Measurements from ENCODE around the gene CKM.

Gene CKM

DNA sequence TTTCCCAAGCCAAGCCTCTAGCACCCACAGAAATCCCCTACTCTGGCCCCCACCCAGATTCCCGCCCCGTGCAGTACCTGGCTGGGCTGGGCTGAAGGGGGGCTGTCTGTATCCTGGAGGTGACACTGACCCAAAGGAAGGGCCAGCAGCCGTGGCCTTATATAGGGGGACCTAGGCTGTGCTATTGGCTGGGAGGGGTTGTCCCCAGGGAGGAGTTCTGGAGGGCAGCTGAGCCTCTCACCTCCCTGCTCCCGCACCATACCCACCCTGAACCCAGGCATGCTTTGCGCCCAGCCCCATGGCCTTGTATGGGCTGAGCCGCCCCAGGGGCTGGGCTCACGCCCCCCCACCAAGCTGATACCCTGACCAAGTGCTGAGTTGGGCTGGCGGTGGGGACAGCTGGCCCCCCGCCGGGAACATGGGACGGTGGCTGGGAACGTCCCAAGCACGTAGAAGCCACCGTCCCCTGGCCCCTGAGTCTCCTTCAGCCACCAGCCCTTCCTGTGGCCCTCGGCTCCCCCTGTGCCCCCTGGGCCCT lies at the start of gene CKM:
Gene CKM (minus strand): TSS at position 132 of the 538 bp plus-strand sequence. CDS start 3,162 bp downstream, outside the sequence.
- DNase-seq (ENCODE audit: low read depth in 2 of 3, low spot score in 2 of 3): no peak

DNA sequence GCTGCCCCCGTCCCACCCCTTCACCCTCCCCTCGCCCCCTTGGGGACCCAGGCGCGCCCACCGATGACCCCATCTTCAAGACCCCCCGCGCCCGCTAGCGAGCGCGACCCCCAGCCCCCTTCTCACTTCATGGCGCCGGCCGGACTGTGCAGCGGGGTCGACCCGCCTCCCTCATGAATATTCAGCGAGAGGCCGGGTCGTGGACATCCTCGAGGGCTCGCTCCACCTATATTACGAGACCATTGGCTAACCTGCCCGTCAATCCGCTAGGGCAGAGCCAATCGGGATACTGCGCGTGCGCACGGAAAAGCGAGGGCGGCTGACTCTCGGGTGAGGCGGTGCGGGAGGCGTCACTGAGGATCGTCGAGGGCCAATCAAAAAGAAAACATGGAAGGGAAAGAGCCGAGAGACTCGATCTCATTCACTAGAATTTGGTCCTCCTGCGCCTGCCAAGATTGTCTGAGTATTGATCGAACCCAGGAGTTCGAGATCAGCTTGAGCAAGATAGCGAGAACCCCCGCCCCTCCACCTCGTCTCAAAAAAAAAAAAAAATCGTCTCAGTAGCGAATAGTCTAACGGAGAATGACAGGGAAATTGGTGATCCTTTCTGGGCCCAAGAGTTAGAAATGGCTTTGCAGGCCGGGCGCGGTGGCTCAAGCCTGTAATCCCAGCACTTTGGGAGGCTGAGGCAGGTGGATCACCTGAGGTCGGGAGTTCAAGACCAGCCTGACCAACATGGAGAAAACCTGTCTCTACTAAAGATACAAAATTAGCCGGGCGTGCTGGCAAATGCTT lies 47.9 kb upstream of the CKM start, which contains the start of gene ERCC2:
Gene ERCC2 (minus strand): TSS at position 164 of the 795 bp plus-strand sequence. CDS start 33 bp downstream, at position 131.
- DNase-seq (ENCODE audit: low read depth in 2 of 3, low spot score in 2 of 3): peak; percentile 99 to 100 (median 99)

DNA sequence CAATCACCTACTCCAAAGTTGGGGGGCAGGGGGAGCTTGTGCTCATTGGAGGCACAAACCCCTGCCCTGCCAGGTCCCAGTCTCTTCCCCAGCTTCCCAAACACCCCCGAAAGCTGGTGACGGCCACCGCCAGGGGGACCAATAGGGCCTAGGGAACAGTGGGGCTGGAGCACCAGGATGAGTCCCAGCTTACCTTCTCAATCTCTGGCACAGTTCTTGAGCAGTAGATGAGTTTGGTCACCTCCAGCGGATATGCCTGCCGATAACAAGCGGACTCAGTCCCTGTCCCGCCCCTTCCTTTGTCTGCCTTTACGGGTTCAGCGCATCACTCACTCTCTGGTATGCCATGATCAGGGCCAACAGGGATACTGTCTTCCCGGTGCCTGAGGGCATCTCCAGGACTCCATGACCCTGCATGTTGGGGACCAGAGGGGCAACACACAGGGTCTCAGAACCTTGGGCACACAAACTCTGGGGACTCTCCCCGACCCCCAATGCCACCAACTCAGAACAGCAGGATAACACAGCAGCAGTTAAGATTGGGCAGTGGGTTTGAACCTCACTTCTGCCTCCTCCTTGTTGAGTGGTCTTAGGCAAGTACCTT lies 46.2 kb upstream of the CKM start:
- no peak for DNase-seq (ENCODE audit: low read depth in 2 of 3, low spot score in 2 of 3)

DNA sequence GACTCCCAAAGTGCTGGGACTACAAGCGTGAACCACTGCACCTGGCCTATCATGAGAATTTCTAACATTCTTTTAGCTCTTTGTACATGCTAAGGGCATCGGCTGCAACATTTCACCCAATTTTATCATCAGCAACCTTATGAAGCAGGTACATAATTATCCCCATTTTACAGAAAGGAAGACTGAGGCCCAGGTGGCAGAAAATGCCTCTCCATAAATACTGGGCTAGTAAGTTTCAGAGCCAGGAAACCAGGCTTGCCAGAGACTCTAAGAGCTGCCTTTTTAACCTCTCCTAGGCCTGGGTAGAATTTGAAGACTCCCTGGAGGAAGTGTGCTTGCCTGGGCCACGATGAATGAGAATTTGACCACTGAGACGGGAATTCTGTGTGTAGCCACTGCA lies 45.5 kb upstream of the CKM start:
- no peak for DNase-seq (ENCODE audit: low read depth in 2 of 3, low spot score in 2 of 3)

DNA sequence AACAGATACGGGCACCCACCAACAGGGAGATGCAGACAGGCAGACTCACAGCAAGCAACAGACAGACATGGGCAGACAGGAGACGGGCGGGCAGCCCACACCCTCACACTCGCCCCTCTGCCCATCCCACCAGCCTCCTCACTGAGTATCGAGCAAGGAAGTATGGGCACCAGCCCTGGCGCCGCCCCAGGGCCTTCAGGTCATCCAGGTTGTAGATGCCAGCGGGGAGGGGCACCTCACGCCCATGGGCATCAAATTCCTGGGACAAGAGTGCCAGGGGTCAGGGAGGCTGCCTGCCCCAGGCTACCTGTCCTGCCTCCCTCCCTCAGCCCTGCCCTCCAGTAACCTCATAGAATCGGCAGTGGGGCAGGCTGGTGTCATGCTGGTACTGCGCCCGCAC lies 42.0 kb upstream of the CKM start:
- DNase-seq (ENCODE audit: low read depth in 2 of 3, low spot score in 2 of 3): no peak

DNA sequence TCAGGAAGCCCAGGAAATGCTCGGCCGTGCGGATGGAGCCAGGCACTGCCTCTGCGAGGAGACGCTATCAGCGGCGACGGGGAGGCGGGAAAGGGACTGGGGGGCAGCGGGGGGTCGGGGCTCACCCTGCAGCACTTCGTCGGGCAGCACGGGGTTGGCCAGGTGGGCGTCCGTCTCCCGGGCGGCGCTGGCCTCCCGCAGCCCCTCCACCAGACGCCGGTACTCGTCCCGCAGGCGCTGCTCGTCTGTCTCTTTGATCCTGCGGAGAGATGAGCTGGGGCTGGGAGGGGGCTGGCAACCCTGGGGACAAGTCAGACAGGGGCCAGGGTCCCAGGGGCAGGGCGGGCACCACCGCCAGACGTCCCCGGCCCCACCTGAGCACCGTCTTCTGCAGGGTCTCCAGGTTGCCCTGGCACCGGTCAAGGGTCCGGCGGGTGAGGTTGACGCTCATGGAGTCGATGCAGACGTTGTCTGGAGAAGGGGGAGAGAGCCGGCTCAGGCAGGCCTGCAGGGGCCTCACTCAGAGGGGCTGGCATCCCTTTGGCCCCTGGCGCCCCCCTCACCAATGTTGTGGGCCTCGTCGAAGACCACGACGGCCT lies 41.3 kb upstream of the CKM start:
- no peak for DNase-seq (ENCODE audit: low read depth in 2 of 3, low spot score in 2 of 3)

DNA sequence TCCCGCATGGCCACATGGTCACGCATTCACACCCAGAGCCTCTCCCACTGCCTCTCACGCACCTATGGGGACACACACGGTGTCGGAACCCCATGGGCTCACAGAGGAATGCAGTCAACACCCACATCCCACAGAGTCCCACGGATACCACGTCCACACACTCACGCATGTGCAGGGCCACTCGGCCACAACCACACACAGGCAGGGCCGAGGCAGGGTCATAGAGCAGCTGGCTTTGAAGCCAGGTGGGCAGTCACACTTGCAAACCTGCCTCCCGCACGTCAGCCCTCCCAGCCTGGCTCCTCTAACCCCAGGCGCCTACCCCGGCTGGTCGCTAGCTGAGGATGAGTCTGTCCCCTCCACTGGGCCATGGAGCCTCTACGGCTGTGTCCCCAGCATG lies 39.6 kb upstream of the CKM start:
- DNase-seq (ENCODE audit: low read depth in 2 of 3, low spot score in 2 of 3): no peak

DNA sequence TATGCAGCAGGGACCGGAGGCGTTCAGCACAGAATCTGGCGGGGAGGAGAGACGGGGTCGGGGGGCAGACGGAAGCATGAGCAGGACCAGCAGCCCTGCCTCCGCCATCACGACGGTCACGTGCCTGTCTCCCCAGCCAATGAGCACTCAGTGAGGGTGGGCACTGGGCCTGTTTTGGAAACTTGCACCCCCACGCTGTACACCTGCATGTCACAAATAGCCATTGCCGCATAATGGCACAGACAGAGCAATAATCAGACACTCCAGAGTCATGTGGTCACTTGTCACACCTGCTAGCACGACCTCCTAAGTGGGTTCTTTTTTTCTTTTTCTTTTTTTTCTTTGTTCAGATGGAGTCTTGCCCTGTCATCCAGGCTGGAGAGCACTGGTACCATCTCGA lies 38.9 kb upstream of the CKM start:
- no peak for DNase-seq (ENCODE audit: low read depth in 2 of 3, low spot score in 2 of 3)

DNA sequence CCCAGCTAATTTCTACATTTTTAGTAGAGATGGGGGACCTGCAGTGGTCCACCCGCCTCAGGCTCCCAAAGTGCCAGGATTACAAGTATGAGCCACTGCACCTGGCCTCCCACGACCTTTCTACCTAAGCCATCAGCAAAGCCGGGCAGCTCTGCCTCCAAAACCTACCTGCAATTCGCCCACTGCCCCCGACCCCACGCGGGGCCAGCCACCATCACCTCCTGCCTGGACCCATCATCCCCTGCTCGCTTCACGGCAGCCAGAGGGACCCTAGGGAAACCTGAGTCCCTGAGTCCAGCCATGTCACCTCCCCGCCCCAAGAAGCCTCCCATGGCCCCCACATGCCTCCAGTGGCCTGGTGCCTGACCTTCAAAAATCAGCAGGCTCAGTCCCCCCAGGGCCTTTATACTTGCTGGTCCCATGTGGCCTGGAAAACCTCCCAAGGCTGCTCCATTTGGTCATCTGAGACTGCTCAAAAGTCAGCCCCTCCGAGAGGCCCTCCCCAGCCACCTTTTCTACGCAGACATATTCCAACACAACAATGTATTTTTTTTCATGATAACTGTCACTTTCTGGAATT lies 35.6 kb upstream of the CKM start:
- DNase-seq (ENCODE audit: low read depth in 2 of 3, low spot score in 2 of 3): no peak

DNA sequence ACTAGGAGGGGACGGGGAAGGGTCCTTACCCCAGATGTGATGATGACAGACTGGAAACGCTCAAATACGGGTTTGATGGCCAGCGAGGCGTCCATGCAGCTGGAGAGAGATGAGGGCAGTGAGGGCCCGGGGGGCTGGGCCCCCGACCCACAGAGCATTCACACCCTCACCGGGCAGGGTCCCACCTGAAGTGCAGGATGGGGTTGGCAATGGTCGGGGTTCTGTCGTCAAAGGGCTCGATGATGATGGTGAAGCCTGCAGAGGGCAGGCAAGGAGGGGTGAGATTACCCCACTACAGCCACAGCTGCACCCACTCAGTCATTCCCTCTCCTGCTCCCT lies 34.7 kb upstream of the CKM start:
- DNase-seq (ENCODE audit: low read depth in 2 of 3, low spot score in 2 of 3): no peak

DNA sequence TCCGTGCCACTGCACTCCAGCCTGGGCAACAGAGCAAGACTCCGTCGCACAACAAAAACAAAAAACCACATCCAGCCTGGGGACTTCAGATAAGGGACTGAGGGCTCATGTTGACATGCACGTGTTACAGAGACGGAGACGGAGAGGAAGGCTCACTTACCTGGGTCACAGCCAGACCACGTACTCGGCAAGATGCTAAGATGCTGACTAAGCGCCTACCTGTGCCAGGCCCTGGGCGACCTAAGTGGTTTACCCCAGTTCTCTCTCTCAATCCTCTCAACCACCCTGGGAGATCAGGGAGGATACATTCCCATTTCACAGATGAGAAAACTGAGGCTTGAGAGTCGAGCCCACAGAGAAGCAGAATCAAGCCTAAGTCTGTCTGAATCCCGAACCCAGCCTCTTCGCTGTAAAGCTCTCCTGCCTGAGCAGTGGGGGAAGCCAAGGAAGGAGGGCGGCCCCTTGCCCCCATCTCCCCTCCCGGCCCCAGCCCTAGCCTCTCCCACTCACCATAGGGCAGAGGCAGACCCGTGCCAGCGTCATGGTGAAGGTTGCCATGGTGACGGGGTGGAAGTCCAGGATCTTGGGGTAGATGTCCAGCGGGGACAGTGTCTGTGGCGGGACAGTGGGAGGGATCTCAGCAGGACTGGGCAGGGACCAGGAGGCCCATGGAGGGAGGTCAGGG lies 34.2 kb upstream of the CKM start:
- DNase-seq (ENCODE audit: low read depth in 2 of 3, low spot score in 2 of 3): no peak

DNA sequence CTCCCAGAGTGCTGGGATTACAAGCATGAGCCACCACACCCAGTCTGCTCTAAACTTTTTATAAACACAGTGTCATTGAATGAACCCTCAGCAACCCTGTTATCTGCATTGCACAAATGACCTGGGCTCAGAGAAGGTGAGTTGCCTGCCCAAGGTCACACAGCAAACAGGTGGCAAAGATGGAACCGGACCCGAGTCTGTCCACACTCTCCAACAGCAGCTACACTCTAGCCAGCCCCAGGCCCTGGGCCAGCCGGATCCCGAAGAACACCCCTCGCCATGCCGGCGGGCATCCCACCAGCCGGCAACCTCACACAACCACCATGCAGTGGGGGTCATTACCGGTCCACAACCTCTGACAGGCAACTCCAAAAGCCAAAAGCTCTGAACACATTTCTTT lies 33.2 kb upstream of the CKM start:
- DNase-seq (ENCODE audit: low read depth in 2 of 3, low spot score in 2 of 3): no peak

DNA sequence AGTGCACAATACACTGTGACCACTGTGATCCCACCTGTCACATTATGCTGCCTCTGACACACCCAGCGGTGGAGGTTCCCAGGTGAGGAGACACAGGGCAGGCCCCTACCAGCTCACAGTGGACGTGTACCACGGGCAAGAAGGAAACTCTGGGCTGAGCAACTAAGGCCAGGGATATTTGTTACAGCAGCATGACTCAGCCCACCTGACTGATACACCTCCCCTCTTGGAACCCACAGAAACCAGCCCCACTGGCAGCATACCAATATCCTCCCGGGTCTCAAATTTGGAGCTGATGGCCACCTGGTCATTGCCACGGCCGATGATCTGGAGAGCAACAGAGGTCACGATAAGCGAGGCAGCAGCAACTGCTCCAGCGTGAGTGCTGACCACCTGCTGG lies 32.7 kb upstream of the CKM start:
- DNase-seq (ENCODE audit: low read depth in 2 of 3, low spot score in 2 of 3): no peak

DNA sequence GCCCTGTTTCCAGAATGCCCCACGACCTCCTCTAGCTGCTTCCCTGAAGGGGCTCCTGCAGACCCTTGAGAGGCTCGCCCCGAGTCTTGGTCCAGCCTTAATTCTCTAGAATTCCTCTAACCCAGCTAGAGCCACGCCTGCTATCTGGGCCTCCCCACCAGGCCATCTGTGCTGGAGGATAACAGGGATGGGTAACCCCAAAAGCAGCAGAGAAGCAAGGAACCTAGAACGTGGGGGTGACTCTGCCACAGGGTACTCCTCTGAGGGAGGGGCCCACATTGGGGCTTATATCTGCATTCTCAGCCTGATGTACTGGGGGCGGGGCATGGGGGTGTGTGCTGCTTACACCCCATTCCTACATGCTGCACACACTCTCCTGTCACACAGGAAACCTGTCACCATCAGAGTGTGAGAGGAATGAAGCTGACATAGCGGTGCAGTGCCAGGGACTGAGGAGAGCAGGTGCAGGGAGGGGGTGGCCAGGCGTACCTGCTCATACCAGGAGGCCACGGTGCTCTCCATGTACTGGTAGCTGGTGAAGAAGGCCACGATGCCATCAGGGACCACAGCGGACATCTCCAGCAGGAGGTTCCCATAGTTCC lies 31.7 kb upstream of the CKM start:
- DNase-seq (ENCODE audit: low read depth in 2 of 3, low spot score in 2 of 3): no peak

DNA sequence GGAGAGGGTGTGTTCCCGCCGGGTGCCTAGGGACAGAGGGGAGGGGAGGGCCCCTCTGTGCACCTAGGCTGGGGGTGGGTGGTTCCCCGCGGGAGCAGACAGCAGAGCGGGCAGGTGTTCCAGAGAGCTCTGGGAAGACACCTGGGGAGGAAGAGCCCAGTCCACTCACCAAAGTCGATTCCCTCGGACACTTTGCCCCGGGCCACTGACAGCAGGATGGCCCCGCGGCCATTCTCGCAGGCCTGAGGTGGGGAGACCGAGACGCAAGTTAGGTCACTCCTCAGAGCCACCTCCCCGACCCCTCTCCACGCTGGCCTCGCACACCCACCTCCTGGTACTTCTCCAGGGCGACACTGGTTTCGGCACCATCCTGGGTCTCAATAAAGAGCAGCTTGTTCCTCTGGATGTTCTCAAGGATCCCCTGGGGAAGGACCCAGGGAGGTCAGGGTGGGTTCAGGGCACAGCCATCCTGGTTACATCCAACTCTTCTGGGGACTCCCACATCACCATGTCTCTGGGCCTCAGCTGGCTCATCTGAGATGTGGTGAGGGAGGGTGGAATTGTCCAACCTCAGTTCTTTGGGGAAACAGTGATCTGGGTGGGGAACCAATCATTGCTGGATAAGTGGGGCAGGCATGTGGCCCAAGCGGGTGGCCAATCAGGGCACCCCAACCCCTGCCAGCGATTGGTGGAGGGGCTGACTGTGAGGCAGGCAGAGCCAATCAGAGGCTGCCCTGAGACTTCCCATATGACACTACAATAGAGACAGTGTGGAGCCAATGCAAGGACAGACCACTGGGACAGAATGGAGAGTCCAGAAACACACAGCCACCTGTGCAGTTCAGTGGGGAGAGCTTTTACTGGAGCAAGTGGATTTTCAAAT lies 30.5 kb upstream of the CKM start:
- DNase-seq (ENCODE audit: low read depth in 2 of 3, low spot score in 2 of 3): no peak

DNA sequence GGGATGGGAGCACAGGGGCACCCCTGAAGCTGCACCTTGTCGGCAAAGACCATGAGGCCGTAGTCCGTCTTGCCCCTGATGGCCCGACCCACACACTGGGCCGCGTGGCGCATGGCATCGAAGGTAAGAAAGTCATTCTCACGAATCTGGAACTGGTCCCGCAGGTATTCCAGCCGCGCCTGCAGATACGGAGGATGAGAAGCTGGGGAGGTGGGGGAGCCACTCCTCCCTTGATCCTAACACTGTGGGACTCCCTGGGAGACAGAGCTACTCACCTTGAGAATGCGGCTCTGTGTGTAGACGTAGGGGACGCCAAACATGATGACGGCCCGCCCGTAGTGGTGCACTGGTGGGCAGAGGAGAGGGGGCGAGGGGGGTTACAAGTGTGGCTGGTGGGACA lies 29.8 kb upstream of the CKM start:
- no peak for DNase-seq (ENCODE audit: low read depth in 2 of 3, low spot score in 2 of 3)

DNA sequence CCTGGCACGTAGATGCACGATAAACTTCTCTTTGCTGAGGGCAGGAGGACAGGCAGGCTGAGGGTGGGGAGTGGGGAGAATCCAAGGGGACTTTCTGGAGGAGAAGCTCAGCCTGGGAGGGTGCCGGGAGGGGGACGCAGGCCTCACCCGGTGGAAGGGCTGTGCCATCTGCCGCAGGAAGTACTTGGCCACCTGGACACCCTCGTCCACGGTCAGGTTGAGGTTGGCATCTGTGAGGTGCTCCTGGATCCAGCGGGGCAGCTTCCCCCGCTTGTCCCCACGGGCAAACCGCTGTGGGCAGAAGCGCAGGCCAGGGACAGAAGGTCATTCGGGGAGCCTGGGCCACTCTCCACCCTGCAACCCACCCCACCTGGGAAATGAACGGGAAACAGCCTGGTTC lies 29.4 kb upstream of the CKM start:
- no peak for DNase-seq (ENCODE audit: low read depth in 2 of 3, low spot score in 2 of 3)

DNA sequence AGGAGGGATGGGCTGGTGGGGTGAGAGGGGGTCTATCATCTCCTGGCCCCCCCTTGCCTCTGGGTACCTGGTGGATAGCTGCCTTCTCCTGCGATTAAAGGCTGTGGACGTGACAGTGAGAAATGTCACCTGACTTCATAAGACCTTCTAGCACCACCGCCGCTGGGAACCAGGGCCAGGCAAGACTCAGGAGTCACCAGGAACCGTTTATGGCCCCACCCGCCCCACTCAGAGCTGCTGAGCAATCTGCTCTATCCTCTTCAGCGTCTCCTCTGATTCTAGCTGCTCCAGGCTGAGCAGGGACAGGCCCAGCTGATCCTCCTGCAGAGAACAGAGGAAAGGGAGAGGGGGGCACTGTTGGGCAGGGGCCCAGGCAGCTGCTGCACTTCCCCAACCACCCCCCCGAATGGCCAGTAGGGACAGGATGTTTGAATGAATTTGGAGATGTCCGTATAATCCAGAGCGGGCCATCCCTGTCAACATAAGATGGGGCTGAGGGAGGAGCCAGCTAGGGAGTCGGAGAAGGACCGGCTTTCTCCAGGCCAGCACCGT lies 28.8 kb upstream of the CKM start:
- no peak for DNase-seq (ENCODE audit: low read depth in 2 of 3, low spot score in 2 of 3)

DNA sequence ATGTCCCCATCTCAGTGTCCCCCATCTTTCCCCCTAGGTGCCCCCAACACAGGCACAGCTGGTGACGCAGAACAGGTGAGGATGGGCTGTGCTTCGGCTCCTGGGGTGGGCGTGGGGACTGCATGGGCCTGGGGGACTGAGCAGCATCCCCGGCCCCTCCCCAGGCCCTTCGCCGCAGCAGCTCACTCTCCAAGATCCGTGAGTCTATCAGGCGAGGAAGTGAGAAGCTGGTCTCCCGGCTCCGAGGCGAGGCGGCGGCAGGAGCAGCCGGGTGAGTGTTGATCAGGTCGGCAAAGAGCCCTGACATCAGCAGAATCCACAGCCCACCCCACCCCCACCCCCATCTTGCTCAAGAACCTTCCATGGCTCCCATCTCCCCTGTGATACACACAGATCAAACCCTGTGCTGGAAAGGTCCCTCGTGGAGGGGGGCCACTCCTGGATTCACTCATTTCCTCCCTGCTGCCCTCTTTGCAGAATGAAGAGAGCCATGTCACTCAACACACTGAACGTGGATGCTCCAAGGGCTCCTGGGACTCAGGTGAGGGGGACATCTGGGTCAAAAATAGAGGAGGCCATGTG lies 27.9 kb upstream of the CKM start:
- no peak for DNase-seq (ENCODE audit: low read depth in 2 of 3, low spot score in 2 of 3)

All from activated CD8-positive, alpha-beta memory T cell treated with anti-CD3 and anti-CD28 coated beads for 48 hours (primary cell).